ENCODE measurements around the gene EIF2AK2.

GRCh38 chr2:37164757-37165156, 8.0 kb upstream of the EIF2AK2 start:
- TF ChIP-seq POLR2AphosphoS5 (IDR thresholded peaks at IDR 0.05; ENCODE audit: low read depth, low read length) (no peak), POLR2A (IDR thresholded peaks at IDR 0.05; ENCODE audit: low read depth, low read length) (no peak), TAF1 (IDR thresholded peaks at IDR 0.05; ENCODE audit: low read depth, low read length) (no peak)
